Measurements from ENCODE around the gene EDNRB. TPM values are rescaled to one million over a fixed set of nuclear protein-coding genes. Genes with fewer than 3 reads are reported as not detected.

EDNRB gene
- total RNA-seq, 2 experiments from 2014 or later: not detected

GRCh38 chr13:77892491-77892890 is 26.1 kb downstream of the EDNRB start:
- intact Hi-C loops (cut with micrococcal nuclease): no loop called here
- H3K36me3 Mint-ChIP-seq (ENCODE audit: low read depth): no peaks in the 10 kb centered on the region
- DNase-seq: no peak
- peaks cover 3% of the 10 kb centered on the region for H3K27me3 Mint-ChIP-seq (ENCODE audit: low read depth)
- CTCF ChIA-PET: no interaction called here
- no peaks in the 10 kb centered on the region for H3K9me3 Mint-ChIP-seq
- no peak overlapping the region for H3K27ac Mint-ChIP-seq
- no peak overlapping the region for H3K4me3 Mint-ChIP-seq
- H3K4me1 Mint-ChIP-seq (ENCODE audit: low read depth): no peaks in the 10 kb centered on the region

GRCh38 chr13:77891486-77891885 is 27.1 kb downstream of the EDNRB start:
- Mint-ChIP-seq H3K9me3 (no peaks in the 10 kb centered on the region), H3K4me3 (no peak overlapping the region), H3K27ac (no peak overlapping the region), H3K36me3 (ENCODE audit: low read depth) (no peaks in the 10 kb centered on the region), H3K4me1 (ENCODE audit: low read depth) (no peaks in the 10 kb centered on the region), H3K27me3 (ENCODE audit: low read depth) (peaks cover 3% of the 10 kb centered on the region)
- intact Hi-C loops (cut with micrococcal nuclease): no loop called here
- CTCF ChIA-PET: no interaction called here
- no peak for DNase-seq

- no peaks in the 10 kb centered on the region for H3K36me3 Mint-ChIP-seq (ENCODE audit: low read depth)
- intact Hi-C loops (cut with micrococcal nuclease): no loop called here
- CTCF ChIA-PET: no interaction called here
- H3K9me3 Mint-ChIP-seq: no peaks in the 10 kb centered on the region
- H3K27ac Mint-ChIP-seq: no peak overlapping the region
- H3K27me3 Mint-ChIP-seq (ENCODE audit: low read depth): peaks cover 5% of the 10 kb centered on the region
- no peak for DNase-seq
- no peak overlapping the region for H3K4me3 Mint-ChIP-seq
- H3K4me1 Mint-ChIP-seq (ENCODE audit: low read depth): no peaks in the 10 kb centered on the region
These were observed 27.6 kb downstream of the EDNRB start for GRCh38 chr13:77891041-77891440.

- DNase-seq: no peak
- Mint-ChIP-seq H3K4me3 (no peak overlapping the region), H3K27me3 (ENCODE audit: low read depth) (peaks cover 6% of the 10 kb centered on the region), H3K27ac (no peak overlapping the region), H3K4me1 (ENCODE audit: low read depth) (no peaks in the 10 kb centered on the region), H3K36me3 (ENCODE audit: low read depth) (no peaks in the 10 kb centered on the region), H3K9me3 (peaks cover 2% of the 10 kb centered on the region)
- CTCF ChIA-PET: no interaction called here
- intact Hi-C loops (cut with micrococcal nuclease): no loop called here
These were observed 35.3 kb downstream of the EDNRB start for GRCh38 chr13:77883328-77883727.

GRCh38 chr13:77878190-77878589 is 40.4 kb downstream of the EDNRB start:
- Mint-ChIP-seq H3K27ac (no peak overlapping the region), H3K9me3 (peaks cover 2% of the 10 kb centered on the region), H3K36me3 (ENCODE audit: low read depth) (no peaks in the 10 kb centered on the region), H3K27me3 (ENCODE audit: low read depth) (peaks cover 11% of the 10 kb centered on the region), H3K4me3 (no peak overlapping the region), H3K4me1 (ENCODE audit: low read depth) (no peaks in the 10 kb centered on the region)
- CTCF ChIA-PET: no interaction called here
- intact Hi-C loops (cut with micrococcal nuclease): no loop called here
- DNase-seq: no peak

- H3K36me3 Mint-ChIP-seq (ENCODE audit: low read depth): no peaks in the 10 kb centered on the region
- H3K27ac Mint-ChIP-seq: no peak overlapping the region
- no peaks in the 10 kb centered on the region for H3K4me1 Mint-ChIP-seq (ENCODE audit: low read depth)
- peaks cover 11% of the 10 kb centered on the region for H3K27me3 Mint-ChIP-seq (ENCODE audit: low read depth)
- no peak overlapping the region for H3K4me3 Mint-ChIP-seq
- CTCF ChIA-PET: interaction anchor here (0.8 kb wide), 1 partner anchor 9 kb away, joined by 4 read pairs; no protein-coding TSS in a partner anchor
- peaks cover 4% of the 10 kb centered on the region for H3K9me3 Mint-ChIP-seq
- intact Hi-C loops (cut with micrococcal nuclease): no loop called here
- DNase-seq: no peak
These were observed 42.5 kb downstream of the EDNRB start for GRCh38 chr13:77876176-77876575.

GRCh38 chr13:77874406-77874805 is 44.2 kb downstream of the EDNRB start:
- no peak for DNase-seq
- intact Hi-C loops (cut with micrococcal nuclease): no loop called here
- Mint-ChIP-seq H3K9me3 (peaks cover 2% of the 10 kb centered on the region), H3K4me1 (ENCODE audit: low read depth) (no peaks in the 10 kb centered on the region), H3K27me3 (ENCODE audit: low read depth) (peaks cover 12% of the 10 kb centered on the region), H3K36me3 (ENCODE audit: low read depth) (no peaks in the 10 kb centered on the region), H3K4me3 (no peak overlapping the region), H3K27ac (no peak overlapping the region)
- CTCF ChIA-PET: no interaction called here

- Mint-ChIP-seq H3K27ac (no peak overlapping the region), H3K4me3 (no peak overlapping the region), H3K36me3 (ENCODE audit: low read depth) (no peaks in the 10 kb centered on the region), H3K4me1 (ENCODE audit: low read depth) (peaks cover 2% of the 10 kb centered on the region), H3K9me3 (peaks cover 7% of the 10 kb centered on the region), H3K27me3 (ENCODE audit: low read depth) (peaks cover 15% of the 10 kb centered on the region)
- CTCF ChIA-PET: no interaction called here
- intact Hi-C loops (cut with micrococcal nuclease): no loop called here
- no peak for DNase-seq
These were observed 45.6 kb downstream of the EDNRB start for GRCh38 chr13:77872995-77873394.

GRCh38 chr13:77871596-77871995 is 47.0 kb downstream of the EDNRB start:
- no peak overlapping the region for H3K4me3 Mint-ChIP-seq
- peaks cover 10% of the 10 kb centered on the region for H3K27me3 Mint-ChIP-seq (ENCODE audit: low read depth)
- CTCF ChIA-PET: interaction anchor here (1.2 kb wide), 1 partner anchor 249 kb away, joined by 4 read pairs; no protein-coding TSS in a partner anchor
- intact Hi-C loops (cut with micrococcal nuclease): no loop called here
- no peak for DNase-seq
- H3K36me3 Mint-ChIP-seq (ENCODE audit: low read depth): no peaks in the 10 kb centered on the region
- no peak overlapping the region for H3K27ac Mint-ChIP-seq
- H3K9me3 Mint-ChIP-seq: peaks cover 12% of the 10 kb centered on the region
- peaks cover 2% of the 10 kb centered on the region for H3K4me1 Mint-ChIP-seq (ENCODE audit: low read depth)

- intact Hi-C loops (cut with micrococcal nuclease): no loop called here
- Mint-ChIP-seq H3K4me1 (ENCODE audit: low read depth) (peaks cover 2% of the 10 kb centered on the region), H3K27ac (no peak overlapping the region), H3K36me3 (ENCODE audit: low read depth) (no peaks in the 10 kb centered on the region), H3K9me3 (peaks cover 12% of the 10 kb centered on the region), H3K27me3 (ENCODE audit: low read depth) (peaks cover 4% of the 10 kb centered on the region), H3K4me3 (no peak overlapping the region)
- DNase-seq: no peak
- CTCF ChIA-PET: no interaction called here
These were observed 49.9 kb downstream of the EDNRB start for GRCh38 chr13:77868717-77869116.

GRCh38 chr13:77866971-77867370 is 51.7 kb downstream of the EDNRB start:
- CTCF ChIA-PET: interaction anchor here (0.6 to 1.1 kb wide), 3 partner anchors 9 to 15 kb away, joined by 3 to 4 read pairs (median 3); no protein-coding TSS in a partner anchor
- H3K27ac Mint-ChIP-seq: no peak overlapping the region
- H3K9me3 Mint-ChIP-seq: peaks cover 10% of the 10 kb centered on the region
- peaks cover 4% of the 10 kb centered on the region for H3K27me3 Mint-ChIP-seq (ENCODE audit: low read depth)
- H3K4me1 Mint-ChIP-seq (ENCODE audit: low read depth): peaks cover 2% of the 10 kb centered on the region
- no peak overlapping the region for H3K4me3 Mint-ChIP-seq
- DNase-seq: no peak
- no peaks in the 10 kb centered on the region for H3K36me3 Mint-ChIP-seq (ENCODE audit: low read depth)
- intact Hi-C loops (cut with micrococcal nuclease): no loop called here

- intact Hi-C loops (cut with micrococcal nuclease): no loop called here
- peaks cover 10% of the 10 kb centered on the region for H3K9me3 Mint-ChIP-seq
- DNase-seq: no peak
- CTCF ChIA-PET: no interaction called here
- peaks cover 8% of the 10 kb centered on the region for H3K27me3 Mint-ChIP-seq (ENCODE audit: low read depth)
- no peak overlapping the region for H3K4me3 Mint-ChIP-seq
- H3K4me1 Mint-ChIP-seq (ENCODE audit: low read depth): peaks cover 2% of the 10 kb centered on the region
- no peak overlapping the region for H3K27ac Mint-ChIP-seq
- no peaks in the 10 kb centered on the region for H3K36me3 Mint-ChIP-seq (ENCODE audit: low read depth)
These were observed 53.0 kb downstream of the EDNRB start for GRCh38 chr13:77865622-77866021.

GRCh38 chr13:77863144-77863543 is 55.5 kb downstream of the EDNRB start:
- Mint-ChIP-seq H3K9me3 (peaks cover 5% of the 10 kb centered on the region), H3K27ac (no peak overlapping the region), H3K27me3 (ENCODE audit: low read depth) (peaks cover 6% of the 10 kb centered on the region), H3K4me1 (ENCODE audit: low read depth) (no peaks in the 10 kb centered on the region), H3K4me3 (no peak overlapping the region), H3K36me3 (ENCODE audit: low read depth) (no peaks in the 10 kb centered on the region)
- CTCF ChIA-PET: no interaction called here
- intact Hi-C loops (cut with micrococcal nuclease): no loop called here
- no peak for DNase-seq

GRCh38 chr13:77861741-77862140 is 56.9 kb downstream of the EDNRB start:
- CTCF ChIA-PET: no interaction called here
- Mint-ChIP-seq H3K4me3 (no peak overlapping the region), H3K27ac (no peak overlapping the region), H3K9me3 (no peaks in the 10 kb centered on the region), H3K36me3 (ENCODE audit: low read depth) (no peaks in the 10 kb centered on the region), H3K27me3 (ENCODE audit: low read depth) (peaks cover 6% of the 10 kb centered on the region), H3K4me1 (ENCODE audit: low read depth) (no peaks in the 10 kb centered on the region)
- intact Hi-C loops (cut with micrococcal nuclease): no loop called here
- DNase-seq: no peak
